Measurements from ENCODE around the gene ODF2L. TPM values are rescaled to one million over a fixed set of nuclear protein-coding genes. Genes with fewer than 3 reads are reported as not detected.

The ODF2L gene
- total RNA-seq, 1 experiment from 2014 or later, result 24.4 TPM

DNA sequence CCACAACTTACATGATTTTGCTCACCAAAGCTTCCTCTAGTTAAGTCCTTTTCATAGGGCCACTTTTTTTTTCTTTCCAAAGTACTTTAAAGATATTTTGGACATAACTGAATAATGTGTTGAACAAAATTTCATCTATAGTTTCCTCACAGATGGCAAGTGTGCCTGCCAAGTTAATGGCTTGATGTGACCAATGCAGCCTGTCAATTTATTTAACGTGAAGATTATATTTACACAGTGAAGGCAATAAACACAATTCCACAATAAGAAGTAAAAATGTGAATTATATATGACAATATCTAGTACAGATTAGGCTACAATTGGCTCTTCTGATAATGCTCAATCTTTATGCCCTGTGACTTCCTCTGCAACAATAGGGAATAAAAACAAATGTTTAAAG is 45.9 kb upstream of the ODF2L start:
- Mint-ChIP-seq H3K9me3 (no peaks in the 10 kb centered on the region), H3K4me3 (no peak overlapping the region), H3K27ac (no peak overlapping the region), H3K27me3 (ENCODE audit: low read depth) (no peaks in the 10 kb centered on the region), H3K36me3 (no peaks in the 10 kb centered on the region), H3K4me1 (no peaks in the 10 kb centered on the region)
- ATAC-seq, result no peak
- CTCF ChIA-PET, result no interaction called here
- POLR2A ChIA-PET, result interaction anchor here (0.6 kb wide), 1 partner anchor 424 kb away, joined by 4 read pairs; no protein-coding TSS in a partner anchor
- no peak for DNase-seq (ENCODE audit: low spot score)
- TF ChIP-seq, protein P1, sequence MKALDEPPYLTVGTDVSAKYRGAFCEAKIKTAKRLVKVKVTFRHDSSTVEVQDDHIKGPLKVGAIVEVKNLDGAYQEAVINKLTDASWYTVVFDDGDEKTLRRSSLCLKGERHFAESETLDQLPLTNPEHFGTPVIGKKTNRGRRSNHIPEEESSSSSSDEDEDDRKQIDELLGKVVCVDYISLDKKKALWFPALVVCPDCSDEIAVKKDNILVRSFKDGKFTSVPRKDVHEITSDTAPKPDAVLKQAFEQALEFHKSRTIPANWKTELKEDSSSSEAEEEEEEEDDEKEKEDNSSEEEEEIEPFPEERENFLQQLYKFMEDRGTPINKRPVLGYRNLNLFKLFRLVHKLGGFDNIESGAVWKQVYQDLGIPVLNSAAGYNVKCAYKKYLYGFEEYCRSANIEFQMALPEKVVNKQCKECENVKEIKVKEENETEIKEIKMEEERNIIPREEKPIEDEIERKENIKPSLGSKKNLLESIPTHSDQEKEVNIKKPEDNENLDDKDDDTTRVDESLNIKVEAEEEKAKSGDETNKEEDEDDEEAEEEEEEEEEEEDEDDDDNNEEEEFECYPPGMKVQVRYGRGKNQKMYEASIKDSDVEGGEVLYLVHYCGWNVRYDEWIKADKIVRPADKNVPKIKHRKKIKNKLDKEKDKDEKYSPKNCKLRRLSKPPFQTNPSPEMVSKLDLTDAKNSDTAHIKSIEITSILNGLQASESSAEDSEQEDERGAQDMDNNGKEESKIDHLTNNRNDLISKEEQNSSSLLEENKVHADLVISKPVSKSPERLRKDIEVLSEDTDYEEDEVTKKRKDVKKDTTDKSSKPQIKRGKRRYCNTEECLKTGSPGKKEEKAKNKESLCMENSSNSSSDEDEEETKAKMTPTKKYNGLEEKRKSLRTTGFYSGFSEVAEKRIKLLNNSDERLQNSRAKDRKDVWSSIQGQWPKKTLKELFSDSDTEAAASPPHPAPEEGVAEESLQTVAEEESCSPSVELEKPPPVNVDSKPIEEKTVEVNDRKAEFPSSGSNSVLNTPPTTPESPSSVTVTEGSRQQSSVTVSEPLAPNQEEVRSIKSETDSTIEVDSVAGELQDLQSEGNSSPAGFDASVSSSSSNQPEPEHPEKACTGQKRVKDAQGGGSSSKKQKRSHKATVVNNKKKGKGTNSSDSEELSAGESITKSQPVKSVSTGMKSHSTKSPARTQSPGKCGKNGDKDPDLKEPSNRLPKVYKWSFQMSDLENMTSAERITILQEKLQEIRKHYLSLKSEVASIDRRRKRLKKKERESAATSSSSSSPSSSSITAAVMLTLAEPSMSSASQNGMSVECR (CRISPR knock-in tag; IDR thresholded peaks at IDR 0.05; ENCODE audit: borderline replicate concordance), result no peak
- TF ChIP-seq SOX15 (CRISPR knock-in tag; IDR thresholded peaks at IDR 0.05), result no peak
- TF ChIP-seq CREM (CRISPR knock-in tag; IDR thresholded peaks at IDR 0.05), result no peak
- TF ChIP-seq, protein P2, sequence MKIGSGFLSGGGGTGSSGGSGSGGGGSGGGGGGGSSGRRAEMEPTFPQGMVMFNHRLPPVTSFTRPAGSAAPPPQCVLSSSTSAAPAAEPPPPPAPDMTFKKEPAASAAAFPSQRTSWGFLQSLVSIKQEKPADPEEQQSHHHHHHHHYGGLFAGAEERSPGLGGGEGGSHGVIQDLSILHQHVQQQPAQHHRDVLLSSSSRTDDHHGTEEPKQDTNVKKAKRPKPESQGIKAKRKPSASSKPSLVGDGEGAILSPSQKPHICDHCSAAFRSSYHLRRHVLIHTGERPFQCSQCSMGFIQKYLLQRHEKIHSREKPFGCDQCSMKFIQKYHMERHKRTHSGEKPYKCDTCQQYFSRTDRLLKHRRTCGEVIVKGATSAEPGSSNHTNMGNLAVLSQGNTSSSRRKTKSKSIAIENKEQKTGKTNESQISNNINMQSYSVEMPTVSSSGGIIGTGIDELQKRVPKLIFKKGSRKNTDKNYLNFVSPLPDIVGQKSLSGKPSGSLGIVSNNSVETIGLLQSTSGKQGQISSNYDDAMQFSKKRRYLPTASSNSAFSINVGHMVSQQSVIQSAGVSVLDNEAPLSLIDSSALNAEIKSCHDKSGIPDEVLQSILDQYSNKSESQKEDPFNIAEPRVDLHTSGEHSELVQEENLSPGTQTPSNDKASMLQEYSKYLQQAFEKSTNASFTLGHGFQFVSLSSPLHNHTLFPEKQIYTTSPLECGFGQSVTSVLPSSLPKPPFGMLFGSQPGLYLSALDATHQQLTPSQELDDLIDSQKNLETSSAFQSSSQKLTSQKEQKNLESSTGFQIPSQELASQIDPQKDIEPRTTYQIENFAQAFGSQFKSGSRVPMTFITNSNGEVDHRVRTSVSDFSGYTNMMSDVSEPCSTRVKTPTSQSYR (CRISPR knock-in tag; IDR thresholded peaks at IDR 0.05), result no peak
- TF ChIP-seq, protein P3, sequence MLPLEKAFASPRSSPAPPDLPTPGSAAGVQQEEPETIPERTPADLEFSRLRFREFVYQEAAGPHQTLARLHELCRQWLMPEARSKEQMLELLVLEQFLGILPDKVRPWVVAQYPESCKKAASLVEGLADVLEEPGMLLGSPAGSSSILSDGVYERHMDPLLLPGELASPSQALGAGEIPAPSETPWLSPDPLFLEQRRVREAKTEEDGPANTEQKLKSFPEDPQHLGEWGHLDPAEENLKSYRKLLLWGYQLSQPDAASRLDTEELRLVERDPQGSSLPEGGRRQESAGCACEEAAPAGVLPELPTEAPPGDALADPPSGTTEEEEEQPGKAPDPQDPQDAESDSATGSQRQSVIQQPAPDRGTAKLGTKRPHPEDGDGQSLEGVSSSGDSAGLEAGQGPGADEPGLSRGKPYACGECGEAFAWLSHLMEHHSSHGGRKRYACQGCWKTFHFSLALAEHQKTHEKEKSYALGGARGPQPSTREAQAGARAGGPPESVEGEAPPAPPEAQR (CRISPR knock-in tag; IDR thresholded peaks at IDR 0.05), result no peak
- TF ChIP-seq, protein P4, sequence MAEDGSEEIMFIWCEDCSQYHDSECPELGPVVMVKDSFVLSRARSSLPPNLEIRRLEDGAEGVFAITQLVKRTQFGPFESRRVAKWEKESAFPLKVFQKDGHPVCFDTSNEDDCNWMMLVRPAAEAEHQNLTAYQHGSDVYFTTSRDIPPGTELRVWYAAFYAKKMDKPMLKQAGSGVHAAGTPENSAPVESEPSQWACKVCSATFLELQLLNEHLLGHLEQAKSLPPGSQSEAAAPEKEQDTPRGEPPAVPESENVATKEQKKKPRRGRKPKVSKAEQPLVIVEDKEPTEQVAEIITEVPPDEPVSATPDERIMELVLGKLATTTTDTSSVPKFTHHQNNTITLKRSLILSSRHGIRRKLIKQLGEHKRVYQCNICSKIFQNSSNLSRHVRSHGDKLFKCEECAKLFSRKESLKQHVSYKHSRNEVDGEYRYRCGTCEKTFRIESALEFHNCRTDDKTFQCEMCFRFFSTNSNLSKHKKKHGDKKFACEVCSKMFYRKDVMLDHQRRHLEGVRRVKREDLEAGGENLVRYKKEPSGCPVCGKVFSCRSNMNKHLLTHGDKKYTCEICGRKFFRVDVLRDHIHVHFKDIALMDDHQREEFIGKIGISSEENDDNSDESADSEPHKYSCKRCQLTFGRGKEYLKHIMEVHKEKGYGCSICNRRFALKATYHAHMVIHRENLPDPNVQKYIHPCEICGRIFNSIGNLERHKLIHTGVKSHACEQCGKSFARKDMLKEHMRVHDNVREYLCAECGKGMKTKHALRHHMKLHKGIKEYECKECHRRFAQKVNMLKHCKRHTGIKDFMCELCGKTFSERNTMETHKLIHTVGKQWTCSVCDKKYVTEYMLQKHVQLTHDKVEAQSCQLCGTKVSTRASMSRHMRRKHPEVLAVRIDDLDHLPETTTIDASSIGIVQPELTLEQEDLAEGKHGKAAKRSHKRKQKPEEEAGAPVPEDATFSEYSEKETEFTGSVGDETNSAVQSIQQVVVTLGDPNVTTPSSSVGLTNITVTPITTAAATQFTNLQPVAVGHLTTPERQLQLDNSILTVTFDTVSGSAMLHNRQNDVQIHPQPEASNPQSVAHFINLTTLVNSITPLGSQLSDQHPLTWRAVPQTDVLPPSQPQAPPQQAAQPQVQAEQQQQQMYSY (CRISPR knock-in tag; IDR thresholded peaks at IDR 0.05), result no peak
- TF ChIP-seq FOXJ3 (CRISPR knock-in tag; IDR thresholded peaks at IDR 0.05; ENCODE audit: borderline replicate concordance), result no peak
- TF ChIP-seq, protein P5, sequence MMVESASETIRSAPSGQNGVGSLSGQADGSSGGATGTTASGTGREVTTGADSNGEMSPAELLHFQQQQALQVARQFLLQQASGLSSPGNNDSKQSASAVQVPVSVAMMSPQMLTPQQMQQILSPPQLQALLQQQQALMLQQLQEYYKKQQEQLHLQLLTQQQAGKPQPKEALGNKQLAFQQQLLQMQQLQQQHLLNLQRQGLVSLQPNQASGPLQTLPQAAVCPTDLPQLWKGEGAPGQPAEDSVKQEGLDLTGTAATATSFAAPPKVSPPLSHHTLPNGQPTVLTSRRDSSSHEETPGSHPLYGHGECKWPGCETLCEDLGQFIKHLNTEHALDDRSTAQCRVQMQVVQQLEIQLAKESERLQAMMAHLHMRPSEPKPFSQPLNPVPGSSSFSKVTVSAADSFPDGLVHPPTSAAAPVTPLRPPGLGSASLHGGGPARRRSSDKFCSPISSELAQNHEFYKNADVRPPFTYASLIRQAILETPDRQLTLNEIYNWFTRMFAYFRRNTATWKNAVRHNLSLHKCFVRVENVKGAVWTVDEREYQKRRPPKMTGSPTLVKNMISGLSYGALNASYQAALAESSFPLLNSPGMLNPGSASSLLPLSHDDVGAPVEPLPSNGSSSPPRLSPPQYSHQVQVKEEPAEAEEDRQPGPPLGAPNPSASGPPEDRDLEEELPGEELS (CRISPR knock-in tag; IDR thresholded peaks at IDR 0.05), result no peak
- TF ChIP-seq, protein P6, sequence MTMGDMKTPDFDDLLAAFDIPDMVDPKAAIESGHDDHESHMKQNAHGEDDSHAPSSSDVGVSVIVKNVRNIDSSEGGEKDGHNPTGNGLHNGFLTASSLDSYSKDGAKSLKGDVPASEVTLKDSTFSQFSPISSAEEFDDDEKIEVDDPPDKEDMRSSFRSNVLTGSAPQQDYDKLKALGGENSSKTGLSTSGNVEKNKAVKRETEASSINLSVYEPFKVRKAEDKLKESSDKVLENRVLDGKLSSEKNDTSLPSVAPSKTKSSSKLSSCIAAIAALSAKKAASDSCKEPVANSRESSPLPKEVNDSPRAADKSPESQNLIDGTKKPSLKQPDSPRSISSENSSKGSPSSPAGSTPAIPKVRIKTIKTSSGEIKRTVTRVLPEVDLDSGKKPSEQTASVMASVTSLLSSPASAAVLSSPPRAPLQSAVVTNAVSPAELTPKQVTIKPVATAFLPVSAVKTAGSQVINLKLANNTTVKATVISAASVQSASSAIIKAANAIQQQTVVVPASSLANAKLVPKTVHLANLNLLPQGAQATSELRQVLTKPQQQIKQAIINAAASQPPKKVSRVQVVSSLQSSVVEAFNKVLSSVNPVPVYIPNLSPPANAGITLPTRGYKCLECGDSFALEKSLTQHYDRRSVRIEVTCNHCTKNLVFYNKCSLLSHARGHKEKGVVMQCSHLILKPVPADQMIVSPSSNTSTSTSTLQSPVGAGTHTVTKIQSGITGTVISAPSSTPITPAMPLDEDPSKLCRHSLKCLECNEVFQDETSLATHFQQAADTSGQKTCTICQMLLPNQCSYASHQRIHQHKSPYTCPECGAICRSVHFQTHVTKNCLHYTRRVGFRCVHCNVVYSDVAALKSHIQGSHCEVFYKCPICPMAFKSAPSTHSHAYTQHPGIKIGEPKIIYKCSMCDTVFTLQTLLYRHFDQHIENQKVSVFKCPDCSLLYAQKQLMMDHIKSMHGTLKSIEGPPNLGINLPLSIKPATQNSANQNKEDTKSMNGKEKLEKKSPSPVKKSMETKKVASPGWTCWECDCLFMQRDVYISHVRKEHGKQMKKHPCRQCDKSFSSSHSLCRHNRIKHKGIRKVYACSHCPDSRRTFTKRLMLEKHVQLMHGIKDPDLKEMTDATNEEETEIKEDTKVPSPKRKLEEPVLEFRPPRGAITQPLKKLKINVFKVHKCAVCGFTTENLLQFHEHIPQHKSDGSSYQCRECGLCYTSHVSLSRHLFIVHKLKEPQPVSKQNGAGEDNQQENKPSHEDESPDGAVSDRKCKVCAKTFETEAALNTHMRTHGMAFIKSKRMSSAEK (CRISPR knock-in tag; IDR thresholded peaks at IDR 0.05; ENCODE audit: borderline replicate concordance), result no peak
- TF ChIP-seq, protein P7, sequence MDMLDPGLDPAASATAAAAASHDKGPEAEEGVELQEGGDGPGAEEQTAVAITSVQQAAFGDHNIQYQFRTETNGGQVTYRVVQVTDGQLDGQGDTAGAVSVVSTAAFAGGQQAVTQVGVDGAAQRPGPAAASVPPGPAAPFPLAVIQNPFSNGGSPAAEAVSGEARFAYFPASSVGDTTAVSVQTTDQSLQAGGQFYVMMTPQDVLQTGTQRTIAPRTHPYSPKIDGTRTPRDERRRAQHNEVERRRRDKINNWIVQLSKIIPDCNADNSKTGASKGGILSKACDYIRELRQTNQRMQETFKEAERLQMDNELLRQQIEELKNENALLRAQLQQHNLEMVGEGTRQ (CRISPR knock-in tag; IDR thresholded peaks at IDR 0.05), result no peak
- no peak for TF ChIP-seq RORB (CRISPR knock-in tag; IDR thresholded peaks at IDR 0.05)
- no peak for TF ChIP-seq GRHL2 (CRISPR knock-in tag; IDR thresholded peaks at IDR 0.05; ENCODE audit: insufficient replicate concordance, severe bottlenecking)
- no peak for TF ChIP-seq SP1 (CRISPR knock-in tag; conservative IDR thresholded peaks at IDR 0.05)
- TF ChIP-seq, protein P8, sequence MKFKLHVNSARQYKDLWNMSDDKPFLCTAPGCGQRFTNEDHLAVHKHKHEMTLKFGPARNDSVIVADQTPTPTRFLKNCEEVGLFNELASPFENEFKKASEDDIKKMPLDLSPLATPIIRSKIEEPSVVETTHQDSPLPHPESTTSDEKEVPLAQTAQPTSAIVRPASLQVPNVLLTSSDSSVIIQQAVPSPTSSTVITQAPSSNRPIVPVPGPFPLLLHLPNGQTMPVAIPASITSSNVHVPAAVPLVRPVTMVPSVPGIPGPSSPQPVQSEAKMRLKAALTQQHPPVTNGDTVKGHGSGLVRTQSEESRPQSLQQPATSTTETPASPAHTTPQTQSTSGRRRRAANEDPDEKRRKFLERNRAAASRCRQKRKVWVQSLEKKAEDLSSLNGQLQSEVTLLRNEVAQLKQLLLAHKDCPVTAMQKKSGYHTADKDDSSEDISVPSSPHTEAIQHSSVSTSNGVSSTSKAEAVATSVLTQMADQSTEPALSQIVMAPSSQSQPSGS (CRISPR knock-in tag; IDR thresholded peaks at IDR 0.05; ENCODE audit: borderline replicate concordance, low read depth), result no peak
- no peak for TF ChIP-seq ZNF232 (CRISPR knock-in tag; IDR thresholded peaks at IDR 0.05)
- no peak for TF ChIP-seq SMAD4 (CRISPR knock-in tag; IDR thresholded peaks at IDR 0.05)

All from WTC11 (cell line).